K562 (cell line): ENCODE measurements around the gene NINL. TPM values are rescaled to one million over a fixed set of nuclear protein-coding genes. Genes with fewer than 3 reads are reported as not detected.
A peak's percentile ranks its signal among the peaks of the same experiment; 100 is the strongest.

ENCODE experiments used
- ADNP ChIP-seq: fragments of 200-800 bp; sonication (Bioruptor generic); IDR thresholded peaks from 2 replicates; pipeline ENCODE4 v1.6.1; 2016; ENCODE audit warnings: missing genetic modification characterization, missing compliant biosample characterization
- ARID1B ChIP-seq: fragments of 450-650 bp; IDR thresholded peaks from 2 replicates; pipeline ENCODE4 v1.6.1; 2016; ENCODE audit warnings: antibody characterized with exemption, mild to moderate bottlenecking, inconsistent platforms
- BHLHE40 ChIP-seq: IDR thresholded peaks from 2 replicates; pipeline ENCODE4 v1.6.1; 2011; ENCODE audit warnings: low read length, improper control_type of control experiment
- DPF2 ChIP-seq: fragments of 450-650 bp; IDR thresholded peaks from 2 replicates; pipeline ENCODE4 v1.6.1; 2016
- SIN3A ChIP-seq, 2 experiments: fragments of 150-350 bp in 1 of 2; IDR thresholded peaks; 2 replicates each; pipeline ENCODE4 v1.6.1; 2011 to 2016; ENCODE audit warnings: borderline replicate concordance in 2 of 2, low read depth in 2 of 2, low read length in 2 of 2, mild to moderate bottlenecking in 2 of 2, moderate library complexity in 2 of 2; ENCODE audit not compliant: control insufficient read depth in 1 of 2
- STAG1 ChIP-seq: sonication (generic); formaldehyde crosslinking; IDR thresholded peaks from 2 replicates; pipeline ENCODE4 v1.5.0; 2020; ENCODE audit warnings: missing genetic modification reagents, borderline replicate concordance
- TCF7L2 ChIP-seq: fragments of 150-350 bp; IDR thresholded peaks from 2 replicates; pipeline ENCODE4 v1.6.1; 2016; ENCODE audit warnings: low read depth, mild to moderate bottlenecking, low read length, moderate library complexity
- ZBTB7A ChIP-seq: IDR thresholded peaks from 2 replicates; pipeline ENCODE4 v1.6.1; 2011; ENCODE audit warnings: low read depth, mild to moderate bottlenecking, low read length, moderate library complexity, borderline replicate concordance; ENCODE audit not compliant: control insufficient read depth
- ZNF778 ChIP-seq: fragments of 450-650 bp; formaldehyde crosslinking; IDR thresholded peaks from 2 replicates; pipeline ENCODE4 v1.4.0; 2020; ENCODE audit warnings: mild to moderate bottlenecking, moderate library complexity
- polyA plus RNA-seq, 8 experiments: library from polyadenylated mRNA; depleted of rRNA in 4 of 8; stranded (reverse) in 5 of 8; unstranded in 3 of 8; fragments of >200 nt; fragmentation: Nextera tagmentation in 2 of 8; fragmentation: Illumina TruSeq in 1 of 8; extraction: Ambion mirVana in 2 of 8; extraction: Trizol in 1 of 8; gene quantifications; 2 replicates each; pipeline versions ENCODE4 v1.2.1 to v1.2.3, GENCODE V29; 2011 to 2014; ENCODE audit warnings: inconsistent platforms in 1 of 8, missing spikeins in 1 of 8
- total RNA-seq, 7 experiments: library from RNA; depleted of rRNA in 6 of 7; stranded (reverse); fragments of >200 nt in 6 of 7; fragmentation: Illumina TruSeq in 2 of 7; extraction: Trizol in 2 of 7; gene quantifications; 2 replicates each; pipeline versions ENCODE4 v1.2.1 to v1.2.3, GENCODE V29; 2011 to 2021; ENCODE audit warnings: low replicate concordance in 1 of 7
- TF ChIP-seq, protein P1 (sequence below): fragments of 450-650 bp; IDR thresholded peaks from 2 replicates; pipeline ENCODE4 v1.6.1; 2016; ENCODE audit warnings: mild to moderate bottlenecking, moderate library complexity
- TF ChIP-seq, protein P2 (sequence below): fragments of 450-650 bp; IDR thresholded peaks from 2 replicates; pipeline ENCODE4 v1.6.1; 2017; ENCODE audit warnings: mild to moderate bottlenecking, moderate library complexity
- TF ChIP-seq, protein P3 (sequence below), 2 experiments: fragments of 450-650 bp in 1 of 2; IDR thresholded peaks; 2 replicates each; pipeline ENCODE4 v1.6.1; 2011 to 2017; ENCODE audit warnings: low read depth in 2 of 2, antibody characterized with exemption in 1 of 2, borderline replicate concordance in 1 of 2, low read length in 1 of 2, mild to moderate bottlenecking in 1 of 2, mixed read lengths in 1 of 2; ENCODE audit not compliant: control insufficient read depth in 1 of 2

Gene NINL
- total and polyA plus RNA-seq, 9 of the 15 experiments (the other 6 are each of a cell fraction or from before 2014, with no cell fraction given): 0.03 to 0.22 (median 0.05) TPM; not detected in 5

DNA sequence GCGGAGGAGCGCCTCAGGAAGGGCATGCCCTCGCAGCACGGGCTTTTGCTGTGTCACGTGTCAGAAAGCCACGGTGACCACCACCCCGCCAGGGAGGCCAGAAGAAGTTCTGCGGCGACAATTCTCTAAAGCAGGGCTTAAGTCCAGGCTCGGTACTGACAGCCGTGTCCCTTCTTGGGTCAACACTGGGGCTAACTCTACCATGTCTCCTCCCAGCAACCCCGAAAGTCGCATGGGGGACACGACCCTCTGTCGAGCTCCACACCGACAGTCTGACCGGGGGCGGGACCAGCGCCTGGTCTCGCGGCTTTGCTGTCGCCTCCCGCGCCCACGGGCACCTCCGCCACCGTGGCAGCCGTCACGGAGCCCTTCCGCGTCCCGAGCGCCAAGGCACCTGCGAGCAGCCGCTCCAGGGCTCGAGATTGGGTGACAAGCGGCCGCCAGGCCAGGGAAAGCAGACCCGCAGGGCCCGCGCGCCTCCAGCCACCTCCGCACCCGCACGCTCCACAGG is 37.9 kb upstream of the NINL start (continued):
- TF ChIP-seq, protein P1, sequence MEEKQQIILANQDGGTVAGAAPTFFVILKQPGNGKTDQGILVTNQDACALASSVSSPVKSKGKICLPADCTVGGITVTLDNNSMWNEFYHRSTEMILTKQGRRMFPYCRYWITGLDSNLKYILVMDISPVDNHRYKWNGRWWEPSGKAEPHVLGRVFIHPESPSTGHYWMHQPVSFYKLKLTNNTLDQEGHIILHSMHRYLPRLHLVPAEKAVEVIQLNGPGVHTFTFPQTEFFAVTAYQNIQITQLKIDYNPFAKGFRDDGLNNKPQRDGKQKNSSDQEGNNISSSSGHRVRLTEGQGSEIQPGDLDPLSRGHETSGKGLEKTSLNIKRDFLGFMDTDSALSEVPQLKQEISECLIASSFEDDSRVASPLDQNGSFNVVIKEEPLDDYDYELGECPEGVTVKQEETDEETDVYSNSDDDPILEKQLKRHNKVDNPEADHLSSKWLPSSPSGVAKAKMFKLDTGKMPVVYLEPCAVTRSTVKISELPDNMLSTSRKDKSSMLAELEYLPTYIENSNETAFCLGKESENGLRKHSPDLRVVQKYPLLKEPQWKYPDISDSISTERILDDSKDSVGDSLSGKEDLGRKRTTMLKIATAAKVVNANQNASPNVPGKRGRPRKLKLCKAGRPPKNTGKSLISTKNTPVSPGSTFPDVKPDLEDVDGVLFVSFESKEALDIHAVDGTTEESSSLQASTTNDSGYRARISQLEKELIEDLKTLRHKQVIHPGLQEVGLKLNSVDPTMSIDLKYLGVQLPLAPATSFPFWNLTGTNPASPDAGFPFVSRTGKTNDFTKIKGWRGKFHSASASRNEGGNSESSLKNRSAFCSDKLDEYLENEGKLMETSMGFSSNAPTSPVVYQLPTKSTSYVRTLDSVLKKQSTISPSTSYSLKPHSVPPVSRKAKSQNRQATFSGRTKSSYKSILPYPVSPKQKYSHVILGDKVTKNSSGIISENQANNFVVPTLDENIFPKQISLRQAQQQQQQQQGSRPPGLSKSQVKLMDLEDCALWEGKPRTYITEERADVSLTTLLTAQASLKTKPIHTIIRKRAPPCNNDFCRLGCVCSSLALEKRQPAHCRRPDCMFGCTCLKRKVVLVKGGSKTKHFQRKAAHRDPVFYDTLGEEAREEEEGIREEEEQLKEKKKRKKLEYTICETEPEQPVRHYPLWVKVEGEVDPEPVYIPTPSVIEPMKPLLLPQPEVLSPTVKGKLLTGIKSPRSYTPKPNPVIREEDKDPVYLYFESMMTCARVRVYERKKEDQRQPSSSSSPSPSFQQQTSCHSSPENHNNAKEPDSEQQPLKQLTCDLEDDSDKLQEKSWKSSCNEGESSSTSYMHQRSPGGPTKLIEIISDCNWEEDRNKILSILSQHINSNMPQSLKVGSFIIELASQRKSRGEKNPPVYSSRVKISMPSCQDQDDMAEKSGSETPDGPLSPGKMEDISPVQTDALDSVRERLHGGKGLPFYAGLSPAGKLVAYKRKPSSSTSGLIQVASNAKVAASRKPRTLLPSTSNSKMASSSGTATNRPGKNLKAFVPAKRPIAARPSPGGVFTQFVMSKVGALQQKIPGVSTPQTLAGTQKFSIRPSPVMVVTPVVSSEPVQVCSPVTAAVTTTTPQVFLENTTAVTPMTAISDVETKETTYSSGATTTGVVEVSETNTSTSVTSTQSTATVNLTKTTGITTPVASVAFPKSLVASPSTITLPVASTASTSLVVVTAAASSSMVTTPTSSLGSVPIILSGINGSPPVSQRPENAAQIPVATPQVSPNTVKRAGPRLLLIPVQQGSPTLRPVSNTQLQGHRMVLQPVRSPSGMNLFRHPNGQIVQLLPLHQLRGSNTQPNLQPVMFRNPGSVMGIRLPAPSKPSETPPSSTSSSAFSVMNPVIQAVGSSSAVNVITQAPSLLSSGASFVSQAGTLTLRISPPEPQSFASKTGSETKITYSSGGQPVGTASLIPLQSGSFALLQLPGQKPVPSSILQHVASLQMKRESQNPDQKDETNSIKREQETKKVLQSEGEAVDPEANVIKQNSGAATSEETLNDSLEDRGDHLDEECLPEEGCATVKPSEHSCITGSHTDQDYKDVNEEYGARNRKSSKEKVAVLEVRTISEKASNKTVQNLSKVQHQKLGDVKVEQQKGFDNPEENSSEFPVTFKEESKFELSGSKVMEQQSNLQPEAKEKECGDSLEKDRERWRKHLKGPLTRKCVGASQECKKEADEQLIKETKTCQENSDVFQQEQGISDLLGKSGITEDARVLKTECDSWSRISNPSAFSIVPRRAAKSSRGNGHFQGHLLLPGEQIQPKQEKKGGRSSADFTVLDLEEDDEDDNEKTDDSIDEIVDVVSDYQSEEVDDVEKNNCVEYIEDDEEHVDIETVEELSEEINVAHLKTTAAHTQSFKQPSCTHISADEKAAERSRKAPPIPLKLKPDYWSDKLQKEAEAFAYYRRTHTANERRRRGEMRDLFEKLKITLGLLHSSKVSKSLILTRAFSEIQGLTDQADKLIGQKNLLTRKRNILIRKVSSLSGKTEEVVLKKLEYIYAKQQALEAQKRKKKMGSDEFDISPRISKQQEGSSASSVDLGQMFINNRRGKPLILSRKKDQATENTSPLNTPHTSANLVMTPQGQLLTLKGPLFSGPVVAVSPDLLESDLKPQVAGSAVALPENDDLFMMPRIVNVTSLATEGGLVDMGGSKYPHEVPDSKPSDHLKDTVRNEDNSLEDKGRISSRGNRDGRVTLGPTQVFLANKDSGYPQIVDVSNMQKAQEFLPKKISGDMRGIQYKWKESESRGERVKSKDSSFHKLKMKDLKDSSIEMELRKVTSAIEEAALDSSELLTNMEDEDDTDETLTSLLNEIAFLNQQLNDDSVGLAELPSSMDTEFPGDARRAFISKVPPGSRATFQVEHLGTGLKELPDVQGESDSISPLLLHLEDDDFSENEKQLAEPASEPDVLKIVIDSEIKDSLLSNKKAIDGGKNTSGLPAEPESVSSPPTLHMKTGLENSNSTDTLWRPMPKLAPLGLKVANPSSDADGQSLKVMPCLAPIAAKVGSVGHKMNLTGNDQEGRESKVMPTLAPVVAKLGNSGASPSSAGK: peak; percentile 8
- TF ChIP-seq, protein P2, sequence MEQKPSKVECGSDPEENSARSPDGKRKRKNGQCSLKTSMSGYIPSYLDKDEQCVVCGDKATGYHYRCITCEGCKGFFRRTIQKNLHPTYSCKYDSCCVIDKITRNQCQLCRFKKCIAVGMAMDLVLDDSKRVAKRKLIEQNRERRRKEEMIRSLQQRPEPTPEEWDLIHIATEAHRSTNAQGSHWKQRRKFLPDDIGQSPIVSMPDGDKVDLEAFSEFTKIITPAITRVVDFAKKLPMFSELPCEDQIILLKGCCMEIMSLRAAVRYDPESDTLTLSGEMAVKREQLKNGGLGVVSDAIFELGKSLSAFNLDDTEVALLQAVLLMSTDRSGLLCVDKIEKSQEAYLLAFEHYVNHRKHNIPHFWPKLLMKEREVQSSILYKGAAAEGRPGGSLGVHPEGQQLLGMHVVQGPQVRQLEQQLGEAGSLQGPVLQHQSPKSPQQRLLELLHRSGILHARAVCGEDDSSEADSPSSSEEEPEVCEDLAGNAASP: no peak
- peak; percentile 19; the same call in 1 of the 2 replicates for TF ChIP-seq ZBTB7A
- TF ChIP-seq DPF2: no peak
- TF ChIP-seq ADNP (tag): no peak
- TF ChIP-seq TCF7L2: no peak
- no peak for TF ChIP-seq STAG1 (CRISPR knock-in tag)
- peak in 1 of 2 experiments; percentile 49; a peak in 1 of 4 replicates for TF ChIP-seq SIN3A (IDR thresholded peaks at IDR 0.05; ENCODE audit: borderline replicate concordance in 2 of 2, control insufficient read depth in 1 of 2, low read depth in 2 of 2, low read length in 2 of 2)
- TF ChIP-seq, protein P3, sequence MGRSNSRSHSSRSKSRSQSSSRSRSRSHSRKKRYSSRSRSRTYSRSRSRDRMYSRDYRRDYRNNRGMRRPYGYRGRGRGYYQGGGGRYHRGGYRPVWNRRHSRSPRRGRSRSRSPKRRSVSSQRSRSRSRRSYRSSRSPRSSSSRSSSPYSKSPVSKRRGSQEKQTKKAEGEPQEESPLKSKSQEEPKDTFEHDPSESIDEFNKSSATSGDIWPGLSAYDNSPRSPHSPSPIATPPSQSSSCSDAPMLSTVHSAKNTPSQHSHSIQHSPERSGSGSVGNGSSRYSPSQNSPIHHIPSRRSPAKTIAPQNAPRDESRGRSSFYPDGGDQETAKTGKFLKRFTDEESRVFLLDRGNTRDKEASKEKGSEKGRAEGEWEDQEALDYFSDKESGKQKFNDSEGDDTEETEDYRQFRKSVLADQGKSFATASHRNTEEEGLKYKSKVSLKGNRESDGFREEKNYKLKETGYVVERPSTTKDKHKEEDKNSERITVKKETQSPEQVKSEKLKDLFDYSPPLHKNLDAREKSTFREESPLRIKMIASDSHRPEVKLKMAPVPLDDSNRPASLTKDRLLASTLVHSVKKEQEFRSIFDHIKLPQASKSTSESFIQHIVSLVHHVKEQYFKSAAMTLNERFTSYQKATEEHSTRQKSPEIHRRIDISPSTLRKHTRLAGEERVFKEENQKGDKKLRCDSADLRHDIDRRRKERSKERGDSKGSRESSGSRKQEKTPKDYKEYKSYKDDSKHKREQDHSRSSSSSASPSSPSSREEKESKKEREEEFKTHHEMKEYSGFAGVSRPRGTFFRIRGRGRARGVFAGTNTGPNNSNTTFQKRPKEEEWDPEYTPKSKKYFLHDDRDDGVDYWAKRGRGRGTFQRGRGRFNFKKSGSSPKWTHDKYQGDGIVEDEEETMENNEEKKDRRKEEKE (IDR thresholded peaks at IDR 0.05; ENCODE audit: borderline replicate concordance in 1 of 2, control insufficient read depth in 1 of 2, low read depth in 2 of 2, low read length in 1 of 2): no peak
- TF ChIP-seq BHLHE40: peak; percentile 83
- TF ChIP-seq ZNF778 (CRISPR knock-in tag): no peak
- no peak for TF ChIP-seq ARID1B
